ENCODE measurements around the gene ERBB4.

The ERBB4 gene

GRCh38 chr2:211376410-211376809 lies 1162.2 kb downstream of the ERBB4 start:
- TF ChIP-seq CTCF (IDR thresholded peaks at IDR 0.05): no peak
- no peaks in the 10 kb centered on the region for H3K79me2 ChIP-seq

GRCh38 chr2:211373203-211373602 lies 1165.4 kb downstream of the ERBB4 start:
- Histone ChIP-seq H3K4me2 (ENCODE audit: low read length) (no peak overlapping the region), H3K27me3 (ENCODE audit: control insufficient read depth, insufficient read depth, low read length) (no peaks in the 10 kb centered on the region), H3K9ac (no peak overlapping the region), H3K27ac (no peak overlapping the region), H2AFZ (no peak overlapping the region), H3K79me2 (no peaks in the 10 kb centered on the region), H3K9me3 (ENCODE audit: control insufficient read depth, low read length) (no peaks in the 10 kb centered on the region), H3K4me1 (no peaks in the 10 kb centered on the region), H3K36me3 (ENCODE audit: control insufficient read depth, insufficient read depth, low read length) (no peaks in the 10 kb centered on the region), H3K4me3 (ENCODE audit: low read depth, low read length) (no peak overlapping the region)
- no peak for TF ChIP-seq CTCF (IDR thresholded peaks at IDR 0.05)

More at GRCh38 chr2:211376410-211376809, 1162.2 kb downstream of the ERBB4 start:
- no peaks in the 10 kb centered on the region for H3K27me3 ChIP-seq (ENCODE audit: control insufficient read depth, insufficient read depth, low read length)
- H3K4me2 ChIP-seq (ENCODE audit: low read length): no peak overlapping the region
- no peak overlapping the region for H3K9ac ChIP-seq
- H3K4me1 ChIP-seq: no peaks in the 10 kb centered on the region
- H3K9me3 ChIP-seq (ENCODE audit: control insufficient read depth, low read length): no peaks in the 10 kb centered on the region
- no peak overlapping the region for H3K27ac ChIP-seq
- no peaks in the 10 kb centered on the region for H3K36me3 ChIP-seq (ENCODE audit: control insufficient read depth, insufficient read depth, low read length)
- no peak overlapping the region for H2AFZ ChIP-seq
- no peak overlapping the region for H3K4me3 ChIP-seq (ENCODE audit: low read depth, low read length)

GRCh38 chr2:211371465-211371864 lies 1167.1 kb downstream of the ERBB4 start:
- H3K27me3 ChIP-seq (ENCODE audit: control insufficient read depth, insufficient read depth, low read length): no peaks in the 10 kb centered on the region
- TF ChIP-seq CTCF (IDR thresholded peaks at IDR 0.05): no peak

GRCh38 chr2:211368467-211368866 lies 1170.1 kb downstream of the ERBB4 start:
- no peaks in the 10 kb centered on the region for H3K4me1 ChIP-seq
- no peak for TF ChIP-seq CTCF (IDR thresholded peaks at IDR 0.05)
- no peak overlapping the region for H3K4me3 ChIP-seq (ENCODE audit: low read depth, low read length)
- no peaks in the 10 kb centered on the region for H3K79me2 ChIP-seq
- H3K9ac ChIP-seq: no peak overlapping the region
- no peak overlapping the region for H3K4me2 ChIP-seq (ENCODE audit: low read length)
- no peaks in the 10 kb centered on the region for H3K27me3 ChIP-seq (ENCODE audit: control insufficient read depth, insufficient read depth, low read length)
- H2AFZ ChIP-seq: no peak overlapping the region
- H3K27ac ChIP-seq: no peak overlapping the region
- no peaks in the 10 kb centered on the region for H3K9me3 ChIP-seq (ENCODE audit: control insufficient read depth, low read length)
- no peaks in the 10 kb centered on the region for H3K36me3 ChIP-seq (ENCODE audit: control insufficient read depth, insufficient read depth, low read length)

More at GRCh38 chr2:211371465-211371864, 1167.1 kb downstream of the ERBB4 start:
- Histone ChIP-seq H3K27ac (no peak overlapping the region), H3K4me3 (ENCODE audit: low read depth, low read length) (no peak overlapping the region), H3K9ac (no peak overlapping the region), H3K36me3 (ENCODE audit: control insufficient read depth, insufficient read depth, low read length) (no peaks in the 10 kb centered on the region), H3K79me2 (no peaks in the 10 kb centered on the region), H3K4me1 (no peaks in the 10 kb centered on the region), H2AFZ (no peak overlapping the region), H3K9me3 (ENCODE audit: control insufficient read depth, low read length) (no peaks in the 10 kb centered on the region), H3K4me2 (ENCODE audit: low read length) (no peak overlapping the region)

GRCh38 chr2:211367711-211368110 lies 1170.9 kb downstream of the ERBB4 start:
- H3K4me1 ChIP-seq: no peaks in the 10 kb centered on the region

More at GRCh38 chr2:211367711-211368110, 1170.9 kb downstream of the ERBB4 start:
- no peak overlapping the region for H2AFZ ChIP-seq
- H3K4me3 ChIP-seq (ENCODE audit: low read depth, low read length): no peak overlapping the region
- no peaks in the 10 kb centered on the region for H3K79me2 ChIP-seq
- H3K27me3 ChIP-seq (ENCODE audit: control insufficient read depth, insufficient read depth, low read length): no peaks in the 10 kb centered on the region
- no peak overlapping the region for H3K4me2 ChIP-seq (ENCODE audit: low read length)
- H3K36me3 ChIP-seq (ENCODE audit: control insufficient read depth, insufficient read depth, low read length): no peaks in the 10 kb centered on the region
- H3K27ac ChIP-seq: no peak overlapping the region
- TF ChIP-seq CTCF (IDR thresholded peaks at IDR 0.05): no peak
- H3K9ac ChIP-seq: no peak overlapping the region
- no peaks in the 10 kb centered on the region for H3K9me3 ChIP-seq (ENCODE audit: control insufficient read depth, low read length)
